SK-N-SH treated with all-trans-retinoic acid at 6 μM for 48 hours (cell line): ENCODE results near the gene BATF.

Experiments used
- BACH2 ChIP-seq: fragments of 250-450 bp; sonication (Bioruptor Pico); IDR thresholded peaks from 2 replicates; pipeline ENCODE4 v1.9.0; 2021; ENCODE audit warnings: mild to moderate bottlenecking, borderline replicate concordance
- ESRRG ChIP-seq: fragments of 250-450 bp; sonication (Bioruptor Pico); IDR thresholded peaks from 2 replicates; pipeline ENCODE4 v1.6.1; 2021; ENCODE audit warnings: mild to moderate bottlenecking
- OSR1 ChIP-seq: fragments of 250-450 bp; sonication (Bioruptor Pico); IDR thresholded peaks from 2 replicates; pipeline ENCODE4 v1.8.0; 2022; ENCODE audit warnings: moderate library complexity, mild to moderate bottlenecking, inconsistent platforms
- RARB ChIP-seq: fragments of 250-450 bp; sonication (Bioruptor Pico); IDR thresholded peaks from 2 replicates; pipeline ENCODE4 v1.8.0; 2021; ENCODE audit warnings: mild to moderate bottlenecking, moderate library complexity
- TOX ChIP-seq: fragments of 250-450 bp; sonication (Bioruptor Pico); IDR thresholded peaks from 2 replicates; pipeline ENCODE4 v1.8.0; 2021; ENCODE audit warnings: mild to moderate bottlenecking, moderate library complexity, borderline replicate concordance
- ZFP30 ChIP-seq: fragments of 450-650 bp; formaldehyde crosslinking; IDR thresholded peaks from 2 replicates; pipeline ENCODE4 v1.5.0; 2022; ENCODE audit warnings: mild to moderate bottlenecking, moderate library complexity
- ZNF565 ChIP-seq: fragments of 450-650 bp; formaldehyde crosslinking; conservative IDR thresholded peaks from 2 replicates; pipeline ENCODE4 v1.5.0; 2020; ENCODE audit warnings: low read depth, mild to moderate bottlenecking, moderate library complexity

GRCh38 chr14:75514673-75515628 lies 7.3 kb upstream of the BATF start:
- TF ChIP-seq OSR1 (CRISPR knock-in tag) (no peak), ESRRG (no peak), ZNF565 (CRISPR knock-in tag) (no peak), TOX (CRISPR knock-in tag) (no peak), ZFP30 (no peak), RARB (CRISPR knock-in tag) (no peak), BACH2 (CRISPR knock-in tag) (no peak)
